ENCODE results near the gene RAET1G.
"Not testable (repeated sequence)": the region's sequence is repeated elsewhere in the genome, so short reads cannot be mapped to it uniquely, and the experiment has no call there.

Gene RAET1G

DNA sequence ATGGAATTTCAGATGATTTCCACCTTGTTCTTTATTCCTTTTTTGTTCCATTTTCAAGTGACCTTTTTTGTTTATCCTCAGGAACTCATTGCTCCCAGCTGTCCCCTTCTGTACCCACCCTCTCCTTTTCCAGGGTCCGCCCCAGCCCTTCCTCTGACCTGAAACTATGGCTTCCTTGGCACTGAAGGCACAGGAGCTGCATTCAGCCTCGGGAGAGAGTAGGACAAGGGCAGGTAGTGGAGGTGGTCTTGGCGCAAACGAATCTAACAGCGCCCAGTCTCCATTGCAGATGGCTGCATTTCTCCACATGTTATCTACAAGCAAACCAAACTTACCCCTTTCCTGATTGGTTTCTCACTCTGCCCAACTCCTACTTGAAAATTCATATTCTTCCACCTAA lies 10.1 kb upstream of the RAET1G start:
- DNase-seq = no peak

DNA sequence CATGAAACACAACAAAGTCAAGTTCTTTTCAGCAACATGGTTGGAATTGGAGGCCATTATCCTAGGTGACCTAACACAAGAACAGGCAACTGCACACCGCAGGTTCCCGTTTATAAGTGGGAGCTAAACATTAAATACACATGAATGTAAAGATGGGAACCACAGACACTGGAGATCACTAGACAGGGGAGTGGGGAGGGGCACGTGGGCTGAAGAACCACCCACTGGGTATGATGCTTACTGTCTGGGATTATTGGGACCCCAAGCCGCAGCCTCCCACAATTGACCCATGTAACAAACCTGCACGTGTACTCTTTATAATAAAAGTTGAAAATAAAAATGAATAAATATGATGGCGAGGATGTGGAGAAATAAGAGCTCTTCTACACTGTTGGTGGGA lies 8.6 kb upstream of the RAET1G start:
- no peak for DNase-seq

- DNase-seq = peak in 1 of 2 experiments; percentile 3
Measured at GRCh38 chr6:149929422-149929821, 6.5 kb upstream of the RAET1G start.

- not testable (repeated sequence) for DNase-seq
Measured at GRCh38 chr6:149927025-149927424, 4.1 kb upstream of the RAET1G start.

- peak; percentile 43 to 68 for DNase-seq
Measured at GRCh38 chr6:149925974-149926777, 3.3 kb upstream of the RAET1G start.

DNA sequence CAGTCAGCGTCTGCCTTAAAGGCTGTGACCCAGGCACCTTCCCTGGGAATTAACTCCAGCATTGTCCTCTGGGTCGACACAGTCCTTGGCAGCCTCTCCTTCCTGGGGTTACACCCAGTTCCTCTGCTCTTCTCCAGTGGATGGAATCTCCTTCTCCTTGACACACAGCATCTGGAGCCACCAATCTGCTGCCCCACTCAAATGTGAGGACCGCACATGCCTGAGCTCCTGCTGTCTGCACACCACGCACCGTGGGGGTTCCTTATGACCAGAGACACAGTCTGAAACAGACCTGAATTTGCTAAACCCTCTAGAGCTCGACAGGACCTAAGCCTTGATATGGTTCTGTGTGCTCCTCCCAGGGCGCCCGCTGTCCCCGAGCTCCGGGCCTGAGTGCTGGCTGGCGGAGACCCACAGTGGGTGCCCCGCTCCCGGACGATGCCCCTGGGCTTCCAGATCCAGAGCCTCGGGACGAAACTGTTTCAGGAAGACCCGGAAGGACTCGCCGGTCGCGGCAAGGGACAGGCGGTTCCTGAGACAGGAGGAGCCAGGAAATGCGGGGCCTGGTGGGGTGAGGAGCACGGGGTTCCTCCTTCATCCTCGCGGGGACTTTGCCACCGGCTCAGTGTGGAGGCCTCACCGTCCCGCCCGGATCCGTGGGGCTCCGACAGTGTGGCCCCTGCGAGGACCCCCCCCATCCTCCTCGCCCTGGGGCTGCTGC lies 2.5 kb upstream of the RAET1G start:
- DNase-seq = no peak

DNA sequence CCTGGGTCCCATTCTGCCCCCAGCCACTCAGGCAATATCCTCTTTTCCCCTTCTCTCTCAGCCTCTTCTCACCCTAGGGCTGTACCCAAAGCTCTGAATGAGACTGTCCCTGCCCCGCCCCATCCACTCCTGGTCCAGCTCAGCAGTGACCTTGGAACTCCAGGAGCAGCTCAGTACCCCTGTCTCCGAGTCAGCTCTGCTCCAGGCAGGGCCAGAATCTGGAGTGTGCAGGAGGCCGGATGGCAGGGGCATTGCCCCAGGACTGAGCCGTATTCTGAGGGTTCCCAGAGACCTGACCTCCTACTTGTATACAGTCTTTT lies 2.0 kb upstream of the RAET1G start:
- DNase-seq = no peak

DNA sequence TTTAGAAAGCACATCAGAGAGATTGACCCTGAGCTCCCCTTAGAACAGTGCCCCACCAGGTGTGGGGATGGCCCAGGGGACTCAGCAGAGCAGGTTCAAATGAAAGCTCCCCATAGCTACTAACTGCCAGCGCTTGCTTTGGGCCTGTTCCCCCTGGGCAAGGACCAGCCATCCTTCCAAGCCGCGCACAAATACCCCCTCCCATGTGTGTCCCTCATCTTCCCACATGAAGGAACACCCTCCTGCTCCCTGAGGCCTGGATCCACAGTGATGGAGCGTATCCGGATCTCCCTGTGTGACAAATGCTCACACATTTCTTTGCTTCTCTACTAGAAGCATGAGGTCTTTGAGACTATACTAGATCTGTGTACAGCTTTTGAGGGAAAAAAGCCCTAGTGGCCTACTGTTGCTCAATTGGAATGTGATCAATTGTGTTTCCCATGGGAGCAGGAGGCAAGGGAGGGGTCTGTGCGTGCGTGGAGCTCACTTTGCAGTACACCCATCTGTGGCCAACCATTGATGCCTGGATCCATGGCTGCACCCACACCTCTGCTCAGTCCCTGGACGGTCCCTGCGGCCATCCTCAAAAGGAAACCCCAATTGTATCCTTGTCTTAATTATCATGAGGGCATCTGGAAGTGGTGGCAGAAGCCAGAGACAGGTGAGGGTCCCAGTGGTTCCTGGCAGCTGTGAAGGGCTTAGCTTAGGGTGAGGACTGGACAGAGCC lies 1.4 kb upstream of the RAET1G start:
- DNase-seq = no peak

- no peak for DNase-seq
Measured at GRCh38 chr6:149923327-149923986, 536 bp upstream of the RAET1G start.

- not testable (repeated sequence) for DNase-seq
Measured at GRCh38 chr6:149922091-149922490, 830 bp downstream of the RAET1G start.

DNA sequence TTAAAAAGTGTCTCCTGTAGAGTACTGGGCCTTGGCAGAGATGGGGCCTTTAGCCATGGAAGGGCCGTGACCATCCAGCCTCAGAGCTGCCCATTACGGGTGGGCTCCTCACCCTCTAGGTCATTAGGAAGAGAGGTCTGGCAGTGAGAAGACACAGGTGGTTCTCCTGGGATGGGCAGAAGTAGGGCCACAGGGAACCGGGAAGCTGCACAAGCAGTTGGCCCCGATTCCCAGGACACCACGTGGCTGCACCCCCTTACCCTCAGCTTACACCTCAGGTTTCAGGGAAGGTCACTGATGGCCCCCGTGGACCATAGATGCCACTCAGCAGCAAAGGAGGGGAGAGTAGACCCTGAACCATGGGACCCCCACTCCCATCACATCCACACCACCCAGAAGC lies 1.6 kb downstream of the RAET1G start:
- DNase-seq = no peak

DNA sequence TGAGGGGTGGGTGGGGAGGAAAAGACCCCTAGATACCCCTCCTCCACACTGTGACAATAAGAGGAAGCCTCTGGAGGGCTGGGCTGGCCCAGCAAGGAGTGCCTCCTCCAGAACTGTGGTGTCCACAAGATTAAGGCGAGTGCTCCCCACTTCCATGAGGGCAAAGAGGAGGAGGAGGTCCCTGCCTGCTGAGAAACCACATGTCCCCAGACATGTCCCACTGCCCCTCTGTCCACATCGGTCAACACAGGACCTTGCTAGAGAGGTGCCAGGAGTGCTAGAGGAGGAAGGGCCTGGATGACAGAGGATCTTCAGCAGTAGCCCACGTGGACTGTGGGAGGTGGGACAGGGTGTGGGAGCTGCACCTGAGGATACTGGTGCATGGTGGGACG lies 3.1 kb downstream of the RAET1G start:
- DNase-seq = no peak

- not testable (repeated sequence) for DNase-seq
Measured at GRCh38 chr6:149919126-149919833, 3.6 kb downstream of the RAET1G start.

DNA sequence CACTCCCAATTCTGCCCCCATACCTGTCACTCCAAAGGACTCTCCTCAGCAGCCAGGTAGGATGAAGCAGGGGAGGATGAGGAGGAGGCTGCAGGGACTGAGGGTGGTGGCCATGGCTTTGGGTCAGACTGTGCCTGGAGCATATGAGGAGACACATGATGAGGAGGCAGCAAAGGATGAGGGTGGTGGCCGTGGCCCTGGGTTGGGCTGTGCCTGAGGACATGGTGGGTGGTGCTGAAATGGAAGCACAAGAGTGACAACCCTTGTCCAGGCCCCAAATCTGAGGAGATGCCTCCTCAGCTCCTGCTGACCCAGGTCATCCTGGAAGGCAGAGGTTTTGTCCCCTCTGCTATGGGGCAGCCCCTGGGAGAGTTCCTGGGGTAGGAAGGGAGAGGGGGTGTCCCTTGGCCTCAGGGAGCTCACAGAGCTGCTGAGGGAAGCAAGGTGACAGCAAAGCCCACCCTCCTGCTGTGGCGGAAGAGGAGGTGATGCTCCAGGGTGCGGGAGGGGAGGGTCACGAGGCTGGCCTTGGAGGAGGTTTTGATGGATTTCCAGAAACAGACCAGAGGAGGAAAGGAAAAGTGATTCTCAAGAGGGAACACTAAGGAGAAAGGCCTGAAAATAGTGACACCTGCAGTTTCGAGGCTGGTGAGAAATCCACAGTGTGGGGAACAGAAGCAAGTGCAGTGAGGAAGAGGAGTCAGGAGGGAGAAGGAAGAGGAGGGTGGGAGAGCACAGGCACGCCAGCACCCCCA lies 4.6 kb downstream of the RAET1G start:
- DNase-seq = no peak

DNA sequence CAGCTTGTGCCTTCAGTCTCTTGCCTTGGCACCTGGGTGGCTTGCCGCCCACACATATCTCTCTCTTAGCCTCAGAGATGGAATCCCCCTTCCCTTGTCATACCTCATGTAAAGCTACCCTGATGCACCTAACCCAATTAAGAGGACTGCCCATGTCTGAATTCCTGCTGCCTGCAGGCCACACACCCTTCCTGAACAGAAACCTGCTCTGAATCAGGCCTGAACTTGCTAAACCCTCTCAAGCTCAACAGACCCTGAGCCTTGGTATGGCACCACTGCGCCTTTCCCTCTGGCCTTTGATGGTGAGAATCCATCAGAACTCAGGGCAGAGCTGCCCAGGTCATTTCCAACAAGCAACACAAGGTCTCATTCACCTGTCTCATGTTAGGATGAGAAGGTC lies 5.2 kb downstream of the RAET1G start:
- DNase-seq = no peak

DNA sequence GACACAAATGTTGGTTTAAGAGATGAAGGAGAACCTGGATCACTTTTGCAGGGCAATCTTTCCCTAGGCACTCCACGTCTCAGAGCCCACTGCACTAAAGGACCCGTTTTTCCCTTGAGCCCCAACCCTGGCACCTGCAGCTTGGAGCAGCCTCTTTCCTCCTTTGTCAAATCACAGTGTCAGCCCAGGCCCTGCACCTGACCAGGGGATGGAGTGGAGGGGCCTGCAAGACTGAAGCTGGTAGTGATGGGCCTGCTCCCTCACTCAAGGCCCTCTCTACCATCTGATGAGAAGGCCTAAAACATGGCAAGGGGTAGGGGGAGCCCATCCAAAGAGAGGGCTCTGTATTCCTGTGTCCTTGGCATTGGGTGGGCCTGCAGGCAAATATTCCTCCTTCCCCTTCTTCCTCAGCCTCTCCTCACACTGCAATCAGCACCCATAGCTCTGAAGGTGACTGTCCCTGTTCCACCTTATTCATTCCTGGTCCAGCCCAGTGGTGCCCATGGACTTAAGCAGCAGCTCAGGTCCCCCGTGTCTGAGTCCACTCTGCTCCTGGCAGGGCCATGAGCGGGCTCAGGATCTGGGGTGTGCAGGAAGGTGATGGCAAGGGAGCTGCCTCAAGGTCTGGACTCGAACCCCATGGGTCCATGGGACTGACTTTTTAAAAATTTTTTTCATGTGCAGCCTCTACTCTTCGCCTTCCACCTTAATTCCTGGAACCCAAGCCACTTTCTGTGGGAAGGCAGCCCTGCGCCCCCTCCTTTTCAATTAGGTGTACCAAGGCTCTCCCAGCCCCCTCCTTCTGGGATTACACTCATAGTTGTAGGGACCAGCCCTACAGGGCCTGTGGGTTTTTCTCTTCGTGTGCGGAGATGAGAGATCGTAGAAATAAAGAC lies 6.7 kb downstream of the RAET1G start:
- no peak for DNase-seq

GRCh38 chr6:149913540-149914240 lies 9.2 kb downstream of the RAET1G start:
- no peak for DNase-seq

DNA sequence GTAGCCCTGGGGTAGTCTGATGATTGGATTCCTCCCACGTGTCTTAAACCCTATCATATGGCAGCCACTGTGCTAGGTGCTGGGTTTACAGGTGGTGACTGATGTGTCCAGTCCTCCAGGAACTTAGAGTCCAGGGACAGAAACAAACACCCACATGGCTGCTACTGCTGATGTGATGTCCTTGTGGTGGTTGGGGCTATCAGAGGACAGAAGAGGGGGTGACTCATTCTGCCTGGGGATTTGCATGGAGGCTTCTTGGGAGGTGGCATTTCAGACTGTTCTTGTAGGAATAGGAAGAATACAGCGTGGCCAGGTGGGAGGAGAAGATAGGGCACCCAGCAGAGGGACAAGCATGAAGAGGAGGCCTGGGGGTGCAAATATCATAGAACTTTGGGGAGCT lies 9.8 kb downstream of the RAET1G start:
- no peak for DNase-seq

- DNase-seq = not testable (repeated sequence)
Measured at GRCh38 chr6:149912680-149913079, 10.2 kb downstream of the RAET1G start.

DNA sequence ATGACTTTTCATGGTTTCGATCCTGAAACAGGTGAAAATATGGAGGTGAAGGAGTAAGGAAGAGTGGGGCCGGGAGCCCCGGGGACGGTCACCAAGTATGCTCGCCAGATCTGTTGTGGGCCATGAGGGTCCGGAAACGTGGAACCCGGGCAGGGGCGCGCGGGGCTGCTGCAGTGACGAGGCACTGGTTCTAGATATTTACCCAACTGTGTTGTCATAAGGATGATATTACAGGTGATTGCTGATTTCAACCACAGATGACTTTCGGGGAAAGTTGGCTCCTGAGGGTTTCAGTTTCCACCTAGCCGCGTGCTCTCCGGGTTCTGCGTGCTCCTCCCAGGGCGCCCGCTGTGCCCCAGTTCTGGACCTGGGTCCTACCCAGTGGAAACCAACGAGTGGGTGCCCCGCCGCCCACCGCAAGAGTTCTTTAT lies 12.2 kb downstream of the RAET1G start:
- no peak for DNase-seq

All from SW 1271 (cell line).